ENCODE data around the gene C19orf12. TPM values are rescaled to one million over a fixed set of nuclear protein-coding genes. Genes with fewer than 3 reads are reported as not detected.
"Not testable (repeated sequence)": the region's sequence is repeated elsewhere in the genome, so short reads cannot be mapped to it uniquely, and the experiment has no call there.

Gene C19orf12
- polyA plus RNA-seq, 12 donors = 18.0 to 40.5 (median 23.7) TPM; not detected in 1

DNA sequence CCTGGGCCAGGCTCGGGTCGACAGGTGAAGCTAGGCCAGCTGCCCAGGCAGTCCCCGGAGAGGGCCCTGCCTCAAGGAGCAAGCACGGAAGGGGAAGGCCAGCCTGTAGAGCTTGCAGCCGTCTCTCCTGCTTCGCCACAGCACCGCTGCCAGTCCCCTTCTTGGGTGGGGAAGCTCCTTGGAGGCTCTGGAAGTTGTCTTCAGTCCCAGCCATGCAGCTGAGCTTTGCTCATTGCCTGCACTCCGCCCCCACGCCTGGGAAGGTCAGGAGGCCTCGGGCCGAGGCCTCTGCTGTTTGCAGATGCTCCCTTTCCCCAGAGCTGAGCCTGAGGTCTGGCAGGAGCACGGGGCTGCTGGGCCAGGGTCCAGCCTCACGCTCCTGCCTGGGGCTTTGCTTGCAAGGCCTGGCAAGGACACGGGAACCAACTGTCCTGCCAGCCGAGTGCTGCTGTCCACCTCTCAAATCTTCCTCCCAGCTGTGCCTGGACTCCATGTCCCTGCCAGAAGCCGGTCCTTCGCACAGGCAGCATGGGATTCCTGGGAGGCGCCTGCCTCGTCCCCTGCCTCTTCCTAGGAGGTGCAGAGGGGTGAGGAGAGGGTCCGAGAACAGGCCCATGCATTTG lies 36.5 kb downstream of the C19orf12 start:
- peak; percentile 82 for DNase-seq

DNA sequence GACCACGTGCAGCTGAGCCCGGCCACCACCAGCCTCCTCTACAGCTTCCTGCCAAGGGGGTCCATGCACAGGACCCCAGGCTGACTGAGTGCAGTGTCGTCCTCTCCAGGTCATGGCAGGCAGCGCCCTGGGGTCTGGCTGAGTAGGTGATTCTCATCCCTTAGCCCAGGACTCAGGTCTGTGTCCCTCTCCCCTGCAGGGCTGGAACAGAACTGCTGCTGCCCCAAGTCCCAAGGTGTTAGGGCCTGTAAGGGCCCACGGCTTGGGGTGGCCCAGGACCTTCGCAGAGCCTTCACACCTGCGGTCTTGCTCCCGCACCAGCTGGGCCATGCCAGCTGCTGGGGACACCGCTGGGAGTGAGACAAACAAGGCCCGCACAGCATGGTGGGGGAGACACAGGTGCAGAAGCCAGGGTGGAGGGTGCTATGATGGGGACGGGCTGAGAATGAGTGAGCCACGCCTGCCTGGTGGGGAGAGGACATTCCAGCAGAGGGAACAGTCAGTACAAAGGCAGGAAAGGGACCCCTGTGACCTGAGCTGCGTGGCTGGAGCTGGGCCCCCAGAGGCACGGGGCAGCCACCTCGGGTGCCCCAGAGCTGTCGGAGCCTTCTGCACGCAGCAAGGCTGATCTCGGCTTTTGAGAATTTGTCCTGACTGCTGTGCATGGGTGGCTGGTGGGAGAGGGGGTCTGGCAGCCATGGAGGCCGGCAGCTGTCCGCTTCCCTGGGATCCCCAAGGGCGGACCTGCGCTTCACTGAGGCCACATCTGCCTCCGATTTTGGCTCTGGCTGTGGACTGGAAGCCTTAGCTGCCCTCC lies 37.9 kb downstream of the C19orf12 start:
- DNase-seq = no peak

DNA sequence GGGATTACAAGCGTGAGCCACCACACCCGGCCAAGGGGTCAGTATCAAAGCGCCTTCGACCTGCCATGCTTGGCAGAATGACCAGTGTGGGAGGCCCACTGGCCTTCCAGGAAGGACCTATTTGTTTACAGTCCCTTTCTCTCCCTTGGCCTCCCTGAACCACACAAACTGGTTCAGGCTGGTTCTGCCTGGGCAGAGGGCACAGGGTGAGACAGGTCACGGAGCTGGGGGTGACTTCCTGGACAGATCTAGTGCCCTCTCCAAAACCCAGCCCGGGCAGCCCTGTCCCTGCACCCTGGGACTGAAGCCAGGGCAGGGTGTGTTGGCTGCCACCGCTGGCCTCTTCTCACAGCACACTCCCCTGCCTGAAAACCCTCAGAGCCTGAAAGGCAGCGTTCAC lies 38.5 kb downstream of the C19orf12 start:
- no peak for DNase-seq

- no peak for DNase-seq
Observed at GRCh38 chr19:29675650-29676186, 39.3 kb downstream of the C19orf12 start.

DNA sequence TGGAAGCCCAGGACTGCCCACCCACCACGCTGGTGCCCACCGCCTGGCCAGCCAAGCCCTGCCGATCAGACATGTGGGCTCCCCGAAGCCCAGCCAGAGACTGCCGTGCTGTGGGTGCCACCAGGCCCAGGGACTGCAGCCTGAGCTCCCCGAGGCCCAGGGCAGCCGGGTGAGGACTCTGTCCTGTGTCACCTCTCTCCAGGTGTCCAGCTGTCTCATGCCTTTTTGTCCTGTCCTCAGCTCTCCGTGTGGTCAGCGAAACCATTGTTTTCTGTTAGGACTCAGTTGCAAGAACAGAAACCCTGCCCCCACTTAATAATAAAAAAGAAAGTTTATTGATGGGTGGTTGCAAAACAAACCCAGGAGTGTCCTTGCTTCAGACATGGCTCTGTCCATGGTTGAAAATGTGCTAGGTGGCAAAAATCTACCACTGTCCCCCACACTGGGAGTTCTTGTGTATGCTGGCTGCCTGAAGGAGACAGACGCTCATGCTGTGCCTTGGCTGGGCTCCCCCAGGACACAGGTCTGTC lies 39.9 kb downstream of the C19orf12 start:
- no peak for DNase-seq

DNA sequence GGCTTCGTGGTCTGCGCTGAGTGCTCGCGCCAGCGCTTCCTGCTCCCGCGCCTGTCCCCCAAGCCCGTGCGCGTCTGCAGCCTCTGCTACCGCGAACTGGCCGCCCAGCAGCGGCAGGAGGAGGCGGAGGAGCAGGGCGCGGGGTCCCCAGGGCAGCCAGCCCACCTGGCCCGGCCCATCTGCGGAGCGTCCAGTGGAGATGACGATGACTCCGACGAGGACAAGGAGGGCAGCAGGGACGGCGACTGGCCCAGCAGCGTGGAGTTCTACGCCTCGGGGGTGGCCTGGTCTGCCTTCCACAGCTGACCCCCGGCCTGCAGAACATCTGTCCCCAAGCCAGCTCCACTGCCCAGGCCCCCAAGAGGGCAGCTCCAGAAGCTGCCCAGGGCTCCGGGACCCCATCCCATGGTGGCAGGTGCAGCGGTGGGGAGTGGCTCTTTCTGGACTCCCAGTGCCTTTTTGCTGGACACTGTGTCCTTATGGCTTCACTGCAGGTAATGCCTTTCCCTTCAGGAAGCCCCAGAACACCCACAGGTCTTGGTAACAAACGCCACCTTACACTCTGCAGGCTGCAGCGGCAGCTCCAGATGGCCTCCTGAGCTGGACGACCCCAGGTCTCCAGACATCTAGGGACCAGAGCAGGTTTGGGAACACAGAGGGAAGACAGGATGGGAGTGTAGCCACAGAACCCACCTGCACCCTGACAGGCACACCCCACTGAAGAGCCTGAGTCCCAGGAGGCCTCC lies 40.5 kb downstream of the C19orf12 start:
- DNase-seq = no peak

DNA sequence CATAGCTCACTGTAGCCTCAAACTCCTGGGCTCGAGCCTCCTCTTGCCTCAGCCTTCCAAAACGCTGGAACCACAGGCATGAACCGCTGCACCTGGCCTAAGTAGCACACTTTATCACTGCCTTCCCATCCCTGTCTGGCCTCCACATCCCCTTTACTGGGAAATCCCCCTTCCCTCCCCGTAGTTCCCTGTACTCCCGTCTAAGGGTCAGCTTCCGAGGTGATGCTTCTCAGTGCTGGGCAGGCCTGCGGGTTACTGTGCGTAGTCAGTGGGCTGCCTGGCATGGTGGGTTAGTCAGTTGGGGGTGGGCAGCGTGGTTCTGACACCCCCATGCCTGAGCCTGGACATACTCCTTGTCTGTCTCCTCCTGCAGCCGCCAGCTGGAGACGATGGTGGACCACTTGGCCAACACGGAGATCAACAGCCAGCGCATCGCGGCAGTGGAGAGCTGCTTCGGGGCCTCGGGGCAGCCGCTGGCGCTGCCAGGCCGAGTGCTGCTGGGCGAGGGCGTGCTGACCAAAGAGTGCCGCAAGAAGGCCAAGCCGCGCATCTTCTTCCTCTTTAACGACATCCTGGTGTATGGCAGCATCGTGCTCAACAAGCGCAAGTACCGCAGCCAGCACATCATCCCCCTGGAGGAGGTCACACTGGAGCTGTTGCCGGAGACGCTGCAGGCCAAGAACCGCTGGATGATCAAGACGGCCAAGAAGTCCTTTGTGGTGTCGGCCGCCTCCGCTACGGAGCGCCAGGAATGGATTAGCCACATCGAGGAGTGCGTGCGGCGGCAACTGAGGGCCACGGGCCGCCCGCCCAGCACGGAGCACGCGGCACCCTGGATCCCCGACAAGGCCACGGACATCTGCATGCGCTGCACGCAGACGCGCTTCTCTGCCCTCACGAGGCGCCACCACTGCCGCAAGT lies 41.4 kb downstream of the C19orf12 start:
- no peak for DNase-seq

DNA sequence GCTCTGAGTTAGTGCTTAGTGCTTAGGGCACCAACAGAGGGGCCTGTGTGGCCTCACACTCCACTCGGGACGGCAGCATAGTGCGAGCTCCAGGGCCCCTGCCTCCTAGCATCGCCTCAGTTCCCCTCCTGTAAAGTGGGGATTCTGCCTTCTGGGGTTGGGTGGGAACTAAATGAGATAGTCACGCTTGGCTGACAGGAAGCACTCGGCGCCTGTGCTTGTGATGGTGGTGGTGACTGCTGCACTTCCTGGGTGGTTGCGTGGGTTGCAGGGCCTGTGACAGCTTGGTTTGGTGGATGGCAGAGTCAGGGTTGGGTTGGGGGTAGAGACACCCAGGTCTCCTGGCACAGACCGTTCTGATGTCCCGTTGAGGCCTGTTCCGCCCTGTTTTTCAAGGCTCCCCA lies 42.1 kb downstream of the C19orf12 start:
- no peak for DNase-seq

- no peak for DNase-seq
Observed at GRCh38 chr19:29672319-29672932, 42.6 kb downstream of the C19orf12 start.

GRCh38 chr19:29671393-29672160 lies 43.5 kb downstream of the C19orf12 start:
- no peak for DNase-seq

DNA sequence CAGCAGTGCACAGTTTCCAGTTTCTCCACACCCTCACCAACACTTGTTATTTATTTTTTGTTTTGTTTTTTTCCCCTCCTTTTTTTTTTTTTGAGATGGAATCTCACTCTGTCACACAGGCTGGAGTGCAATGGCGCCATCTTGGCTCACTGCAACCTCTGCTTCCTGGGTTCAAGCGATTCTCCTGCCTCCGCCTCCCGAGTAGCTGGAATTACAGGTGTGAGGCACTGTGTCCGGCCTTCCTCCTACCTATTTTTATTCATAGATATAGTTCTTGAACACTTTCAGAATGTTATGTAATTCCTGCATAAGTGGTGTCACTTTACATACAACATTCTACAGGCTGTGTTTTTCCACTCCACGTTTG lies 44.1 kb downstream of the C19orf12 start:
- not testable (repeated sequence) for DNase-seq

DNA sequence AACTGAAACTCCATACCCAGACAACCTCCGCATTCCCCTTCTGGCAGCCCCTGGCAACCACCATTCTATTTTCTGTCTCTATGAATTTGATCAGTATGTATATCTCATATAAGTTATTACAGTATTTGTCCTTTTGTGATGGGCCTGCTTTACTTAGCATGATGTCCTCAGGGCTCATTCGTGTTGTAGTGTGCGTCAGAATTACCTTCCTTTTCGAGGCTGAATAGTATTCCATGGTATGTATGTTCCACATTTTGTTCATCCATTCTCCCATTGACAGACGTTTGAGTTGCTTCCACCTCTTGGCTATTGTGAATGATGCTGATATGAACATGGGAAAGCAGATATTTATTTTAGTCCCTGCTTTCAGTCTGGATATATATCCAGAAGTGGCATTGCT lies 44.8 kb downstream of the C19orf12 start:
- no peak for DNase-seq

GRCh38 chr19:29668746-29669609 lies 46.1 kb downstream of the C19orf12 start:
- no peak for DNase-seq

DNA sequence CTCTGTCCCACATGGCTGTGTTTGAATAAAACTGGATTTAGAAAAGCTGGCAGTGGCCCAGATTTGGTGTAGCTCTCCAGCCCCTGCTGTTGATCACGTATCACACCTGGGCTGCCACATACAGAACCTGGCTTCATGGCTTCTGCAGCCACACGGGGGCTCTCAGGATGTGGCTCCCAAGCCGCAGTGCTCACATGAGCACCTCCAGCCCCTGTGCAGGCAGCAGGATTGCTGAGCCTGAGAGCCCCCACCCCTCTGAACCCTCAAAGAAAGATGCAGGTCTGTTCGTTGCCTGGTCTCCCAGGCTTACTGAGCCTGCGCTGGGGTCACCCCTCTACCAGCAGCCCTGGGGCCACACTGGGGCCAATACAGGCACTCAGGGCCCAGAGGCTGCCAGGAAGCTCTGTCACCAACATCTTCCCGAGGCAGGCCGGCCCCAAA lies 47.1 kb downstream of the C19orf12 start:
- DNase-seq = no peak

DNA sequence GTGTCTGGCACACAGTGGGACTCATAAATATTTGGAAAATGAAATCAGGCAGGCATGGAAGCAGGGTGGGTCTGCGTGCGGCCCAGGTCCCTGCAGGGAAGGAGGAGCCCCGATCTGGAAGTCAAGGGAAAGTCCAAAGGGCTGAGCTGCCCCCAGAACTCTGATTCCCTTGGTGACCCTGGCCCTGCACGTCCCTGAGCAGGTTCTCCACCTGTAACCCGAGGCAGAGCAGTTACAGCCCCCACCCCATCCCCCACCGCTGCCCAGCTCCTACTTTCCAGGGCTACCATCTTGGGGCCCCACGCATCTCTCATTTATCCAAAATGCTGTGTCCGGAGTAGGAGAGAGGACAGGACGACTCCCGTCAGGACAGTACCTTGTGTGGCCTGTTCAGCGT lies 47.7 kb downstream of the C19orf12 start:
- no peak for DNase-seq

- DNase-seq = peak; percentile 85
Observed at GRCh38 chr19:29666578-29667386, 48.3 kb downstream of the C19orf12 start.

DNA sequence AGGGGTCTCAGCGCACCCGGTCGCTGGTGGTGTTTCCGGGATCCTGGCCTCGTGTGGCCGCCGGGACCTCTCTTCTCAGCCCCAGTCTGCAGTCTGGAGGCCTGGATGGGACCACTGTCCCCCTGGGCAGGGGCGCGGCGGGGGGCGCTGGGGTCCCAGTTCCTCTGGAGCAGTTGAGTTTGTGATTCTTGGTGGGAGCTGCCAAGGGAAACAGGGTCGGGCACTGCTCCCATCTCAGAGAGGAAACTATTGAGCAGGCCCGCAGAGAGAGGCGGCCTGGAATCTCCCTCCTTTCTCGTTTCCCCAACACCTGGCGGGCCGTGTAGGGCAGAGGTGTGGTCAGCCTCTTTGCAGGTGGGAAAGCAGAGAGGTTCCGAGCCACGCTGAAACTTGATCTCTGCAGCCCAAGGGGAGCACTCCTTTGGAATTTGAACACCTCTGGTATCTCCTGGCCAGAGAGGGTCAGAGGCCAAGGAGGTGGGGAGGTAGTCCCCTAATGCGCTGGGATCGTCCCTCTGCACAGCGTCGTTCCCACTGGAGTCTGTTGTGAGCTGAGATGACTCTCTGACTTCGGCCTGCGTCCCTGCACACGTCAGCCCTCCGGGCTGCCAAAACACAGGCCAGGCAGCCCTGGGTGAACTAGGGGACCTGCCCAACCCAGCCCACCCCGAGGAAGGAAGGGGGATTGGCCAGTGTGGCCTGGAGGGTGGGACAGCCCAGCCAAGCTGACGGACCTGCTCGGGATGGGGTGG lies 49.1 kb downstream of the C19orf12 start:
- DNase-seq = no peak
